Vagina (tissue), 2 donors: ENCODE results near the gene RNF11. TPM values are rescaled to one million over a fixed set of nuclear protein-coding genes. Genes with fewer than 3 reads are reported as not detected.
A peak's percentile ranks its signal among the peaks of the same experiment; 100 is the strongest.

Experiments used
- DNase-seq, 2 donors: peaks; one replicate each; pipeline ENCODE4 v3.0.0-alpha.2; 2017; ENCODE audit errors: extremely low spot score in 2 of 2
- H3K27ac ChIP-seq: fragments of 200-600 bp; sonication (generic); one replicate; pipeline ENCODE4 v1.5.1; 2019
- H3K27me3 ChIP-seq: fragments of 200-600 bp; sonication (generic); one replicate; pipeline ENCODE4 v1.5.1; 2019
- H3K36me3 ChIP-seq, 2 donors: fragments of 200-600 bp; sonication (generic); one replicate each; pipeline ENCODE4 v1.5.1; 2017 to 2019
- H3K4me1 ChIP-seq: fragments of 200-600 bp; sonication (generic); one replicate; pipeline ENCODE4 v1.5.1; 2019
- H3K4me3 ChIP-seq, 2 donors: fragments of 200-600 bp; sonication (generic); 1 replicate in 1 of 2; 2 replicates in 1 of 2; pipeline ENCODE4 v1.5.1; 2016 to 2019
- H3K9me3 ChIP-seq: fragments of 200-600 bp; sonication (generic); one replicate; pipeline ENCODE4 v1.5.1; 2019
- CTCF ChIP-seq, 3 experiments: fragments of 450-650 bp in 2 of 3; fragments of 200-600 bp in 1 of 3; sonication (generic) in 1 of 3; IDR thresholded peaks; one replicate each; pipeline ENCODE4 v1.5.1; 2017 to 2019; ENCODE audit warnings: antibody characterized with exemption in 3 of 3, mild to moderate bottlenecking in 2 of 3, moderate library complexity in 2 of 3
- POLR2A ChIP-seq, 2 donors: fragments of 450-650 bp; IDR thresholded peaks; one replicate each; pipeline ENCODE4 v1.6.1; 2017; ENCODE audit warnings: antibody characterized with exemption in 2 of 2, mild to moderate bottlenecking in 2 of 2, moderate library complexity in 2 of 2
- POLR2AphosphoS5 ChIP-seq, 2 donors: sonication (generic); formaldehyde crosslinking; IDR thresholded peaks; one replicate each; pipeline ENCODE4 v1.9.0; 2017; ENCODE audit warnings: antibody characterized with exemption in 2 of 2, mild to moderate bottlenecking in 2 of 2, low read depth in 1 of 2; ENCODE audit not compliant: insufficient read depth in 1 of 2
- intact Hi-C: fragments of 100-400 bp; cut with DNase I; formaldehyde crosslinking; loops from one replicate; pipeline ENCODE4 v1.15.1; 2023
- total RNA-seq: library from RNA; depleted of rRNA; stranded (reverse); fragments of >200 nt; gene quantifications from one replicate; pipeline ENCODE4 v1.2.3, GENCODE V29; 2016

The RNF11 gene
- total RNA-seq, 1 donor from 2014 or later, result 73.9 TPM

DNA sequence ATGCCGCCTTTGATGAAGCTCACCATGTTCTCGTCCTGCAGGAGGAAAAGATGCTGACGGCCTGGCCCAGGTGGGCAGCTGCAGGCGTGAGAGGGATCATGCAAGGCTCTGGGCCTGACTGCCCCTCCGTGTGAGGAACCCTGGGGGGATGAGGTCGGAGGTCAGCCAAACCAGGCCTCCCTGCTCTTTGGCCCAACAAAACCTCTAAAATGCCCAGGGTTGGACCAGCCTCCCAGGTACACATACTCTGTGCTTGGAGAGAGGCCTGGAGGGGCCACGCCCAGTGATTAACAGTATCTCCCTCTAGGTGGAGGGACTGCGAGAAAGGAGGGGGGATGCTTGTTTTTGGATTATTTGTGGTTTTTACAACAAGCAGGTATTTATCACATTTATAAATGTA, 73.2 kb downstream of the RNF11 start:
- Histone ChIP-seq H3K27ac (no peak overlapping the region), H3K27me3 (no peaks in the 10 kb centered on the region), H3K4me3 (no peak overlapping the region), H3K9me3 (no peaks in the 10 kb centered on the region), H3K4me1 (peaks cover 12% of the 10 kb centered on the region), H3K36me3 (no peaks in the 10 kb centered on the region)
- no peak for DNase-seq
- intact Hi-C loops, result no loop called here
- no peak for TF ChIP-seq CTCF (IDR thresholded peaks at IDR 0.05)
- no peak for TF ChIP-seq POLR2A (IDR thresholded peaks at IDR 0.05)
- no peak for TF ChIP-seq POLR2AphosphoS5 (IDR thresholded peaks at IDR 0.05; ENCODE audit: insufficient read depth in 1 of 2, low read depth in 1 of 2)

DNA sequence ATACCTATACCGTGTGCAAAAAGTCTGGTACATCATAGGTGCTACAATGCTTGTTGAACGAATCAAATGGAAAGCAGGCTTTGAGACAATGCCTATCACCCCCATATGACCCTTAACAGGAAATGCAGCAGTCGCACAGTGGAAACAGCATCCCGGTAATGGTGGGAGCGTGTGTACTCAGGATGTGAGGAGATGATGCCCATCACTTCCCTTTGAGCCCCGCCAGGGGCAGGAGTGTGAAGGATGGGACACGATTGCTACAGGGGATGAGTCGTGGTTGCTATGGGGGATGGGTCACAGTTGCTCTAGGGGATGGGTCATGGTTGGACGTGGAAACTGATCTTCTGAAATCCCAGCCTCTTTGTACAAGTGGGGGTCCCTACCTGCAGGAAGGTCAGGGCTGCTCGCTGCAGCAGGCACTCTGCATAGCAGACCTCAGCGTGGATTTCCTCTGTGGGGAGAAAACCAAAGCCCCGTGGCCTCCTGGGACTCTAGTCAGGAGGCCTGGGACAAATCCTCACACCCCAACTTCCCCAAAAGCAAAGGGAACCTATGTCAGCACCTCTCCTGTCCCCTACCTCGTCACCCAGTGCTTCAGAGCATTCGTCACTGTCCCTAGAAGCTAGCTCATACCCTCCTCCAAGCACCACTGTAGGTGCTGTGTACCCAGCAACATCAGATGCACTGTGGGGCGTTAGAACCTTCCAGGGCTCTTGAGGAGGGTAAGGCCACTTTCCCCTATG, 75.0 kb downstream of the RNF11 start:
- H3K27ac ChIP-seq, result no peak overlapping the region
- TF ChIP-seq POLR2A (IDR thresholded peaks at IDR 0.05) (no peak), CTCF (IDR thresholded peaks at IDR 0.05) (no peak), POLR2AphosphoS5 (IDR thresholded peaks at IDR 0.05; ENCODE audit: insufficient read depth in 1 of 2, low read depth in 1 of 2) (no peak)
- H3K36me3 ChIP-seq, result no peaks in the 10 kb centered on the region
- H3K4me3 ChIP-seq, result no peak overlapping the region
- H3K9me3 ChIP-seq, result no peaks in the 10 kb centered on the region
- peaks cover 30% of the 10 kb centered on the region for H3K4me1 ChIP-seq
- intact Hi-C loops, result no loop called here
- no peaks in the 10 kb centered on the region for H3K27me3 ChIP-seq
- DNase-seq, result no peak

DNA sequence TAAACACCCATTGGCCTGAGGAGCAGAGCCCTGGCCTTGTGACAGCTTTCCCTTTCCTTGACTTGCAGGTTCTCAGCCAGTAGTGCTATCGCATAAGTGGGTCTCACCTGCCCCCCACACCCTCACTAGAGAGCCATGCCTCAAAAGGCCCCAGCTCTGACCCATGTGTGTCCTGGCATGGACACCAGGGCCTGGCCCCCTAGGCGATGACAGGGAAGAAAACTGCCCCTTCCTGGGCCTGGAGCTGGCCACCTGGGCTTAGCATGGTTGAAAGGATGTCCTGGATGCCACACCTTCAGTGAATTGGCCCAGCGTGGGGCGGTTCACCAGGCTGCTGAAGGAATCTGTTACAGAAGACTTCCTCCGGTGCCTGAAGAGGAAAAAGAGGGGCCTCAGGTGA, 75.8 kb downstream of the RNF11 start:
- Histone ChIP-seq H3K27ac (no peak overlapping the region), H3K36me3 (no peaks in the 10 kb centered on the region), H3K4me3 (no peak overlapping the region), H3K9me3 (no peaks in the 10 kb centered on the region), H3K27me3 (no peaks in the 10 kb centered on the region), H3K4me1 (peaks cover 36% of the 10 kb centered on the region)
- DNase-seq, result no peak
- TF ChIP-seq CTCF (IDR thresholded peaks at IDR 0.05), result no peak
- no peak for TF ChIP-seq POLR2A (IDR thresholded peaks at IDR 0.05)
- intact Hi-C loops, result no loop called here

DNA sequence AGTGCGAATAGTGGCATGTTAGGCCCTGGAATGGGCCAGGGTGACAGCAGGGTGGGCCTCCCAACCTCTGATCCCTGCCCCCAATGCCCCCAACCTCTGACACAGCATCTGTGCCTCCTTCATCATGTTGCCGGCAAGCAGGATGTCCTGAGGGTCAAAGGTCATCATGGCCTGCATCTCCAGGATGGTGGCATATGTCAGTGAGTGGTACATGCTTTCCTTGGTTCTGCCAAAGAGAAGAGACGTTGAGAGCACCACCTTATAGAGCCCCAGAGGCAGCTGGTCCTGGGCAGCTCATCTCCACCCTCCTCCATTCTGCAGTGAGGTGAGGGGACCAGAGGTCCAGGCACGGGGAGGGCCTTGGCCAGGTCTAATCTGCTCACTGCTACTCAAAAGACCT, 76.6 kb downstream of the RNF11 start:
- intact Hi-C loops, result no loop called here
- Histone ChIP-seq H3K27ac (no peak overlapping the region), H3K9me3 (no peaks in the 10 kb centered on the region), H3K4me3 (no peak overlapping the region), H3K27me3 (no peaks in the 10 kb centered on the region), H3K4me1 (peaks cover 36% of the 10 kb centered on the region), H3K36me3 (no peaks in the 10 kb centered on the region)
- TF ChIP-seq POLR2AphosphoS5 (IDR thresholded peaks at IDR 0.05; ENCODE audit: insufficient read depth in 1 of 2, low read depth in 1 of 2) (no peak), POLR2A (IDR thresholded peaks at IDR 0.05) (no peak), CTCF (IDR thresholded peaks at IDR 0.05) (no peak)
- no peak for DNase-seq

DNA sequence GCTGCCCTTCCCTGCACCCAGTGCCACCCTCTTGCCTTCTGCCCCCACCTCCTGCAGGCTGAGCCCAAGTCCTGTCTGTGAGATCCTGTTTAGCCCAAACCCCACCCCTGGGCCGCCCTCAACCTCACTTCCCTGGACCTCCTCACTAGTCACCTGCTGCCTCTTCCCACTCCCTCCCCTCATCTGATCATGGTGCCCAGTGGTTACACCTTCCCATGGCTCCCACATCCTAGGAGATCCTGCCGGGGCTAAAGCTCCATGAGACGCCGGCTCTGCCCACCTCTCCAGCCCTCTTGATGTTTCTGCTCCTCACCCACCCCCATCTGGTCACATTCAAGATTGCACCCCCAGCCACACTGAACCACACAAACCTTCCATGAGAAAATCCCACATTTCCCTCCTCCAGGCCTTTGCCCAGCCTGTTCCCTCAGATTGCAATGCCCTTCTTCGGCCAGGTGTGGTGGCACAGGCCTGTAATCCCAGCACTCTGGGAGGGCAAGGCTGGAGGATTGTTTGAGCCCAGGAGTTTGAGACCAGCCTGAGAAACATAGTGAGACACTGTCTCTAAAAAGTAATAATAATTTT, 77.3 kb downstream of the RNF11 start:
- TF ChIP-seq POLR2A (IDR thresholded peaks at IDR 0.05) (no peak), CTCF (IDR thresholded peaks at IDR 0.05) (no peak), POLR2AphosphoS5 (IDR thresholded peaks at IDR 0.05; ENCODE audit: insufficient read depth in 1 of 2, low read depth in 1 of 2) (no peak)
- no peaks in the 10 kb centered on the region for H3K9me3 ChIP-seq
- H3K4me3 ChIP-seq, result no peak overlapping the region
- intact Hi-C loops, result no loop called here
- H3K27ac ChIP-seq, result peak overlapping the region; percentile 82
- H3K27me3 ChIP-seq, result no peaks in the 10 kb centered on the region
- peaks cover 36% of the 10 kb centered on the region for H3K4me1 ChIP-seq
- DNase-seq, result no peak
- no peaks in the 10 kb centered on the region for H3K36me3 ChIP-seq
